Fibroblast of skin of left biceps (primary cell): ENCODE results near the gene THAP4.
"Not testable (repeated sequence)": the region's sequence is repeated elsewhere in the genome, so short reads cannot be mapped to it uniquely, and the experiment has no call there.

ENCODE experiments used
- DNase-seq, 2 experiments: peaks; one replicate each; pipeline ENCODE4 v3.0.0-alpha.2; 2013; ENCODE audit warnings: low read depth in 2 of 2

THAP4 gene

DNA sequence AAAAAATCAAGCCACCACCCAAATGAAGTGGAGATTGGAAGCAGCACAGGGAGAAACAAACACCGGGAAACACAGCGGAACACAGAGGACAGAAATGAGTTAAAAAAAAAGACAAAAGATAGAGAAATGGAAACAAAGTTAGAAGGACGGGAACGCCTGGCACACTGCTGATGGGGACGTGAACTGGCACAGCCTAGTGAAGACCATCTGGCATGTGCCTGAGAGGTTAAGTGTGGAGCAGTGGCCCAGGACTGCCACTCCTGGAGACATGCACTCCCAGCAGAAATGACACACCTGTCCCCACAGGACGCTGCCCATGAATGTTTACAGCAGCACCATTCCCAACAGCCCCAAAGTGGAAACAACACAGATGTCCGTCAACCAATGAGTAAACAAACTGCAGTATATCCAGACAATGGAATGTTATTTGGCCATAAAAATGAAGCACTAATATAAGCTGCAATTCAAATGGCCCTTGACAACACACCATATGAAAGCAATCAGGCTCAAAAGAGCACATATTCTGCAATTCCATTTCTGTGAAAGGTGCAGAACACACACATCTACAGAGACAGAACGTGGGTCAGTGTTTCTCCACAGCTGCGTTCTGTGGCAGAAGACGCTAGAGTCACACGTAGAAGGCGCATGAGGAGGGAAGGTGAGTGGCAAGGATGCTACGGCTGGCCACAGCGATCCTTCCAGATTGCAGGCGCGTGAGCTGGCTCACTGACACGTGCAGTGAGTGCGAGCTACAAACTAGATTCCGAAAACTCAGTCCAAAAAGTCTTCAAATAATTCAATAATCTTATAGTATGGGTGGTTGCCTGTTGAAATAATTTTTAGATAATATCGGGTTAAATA is 24.6 kb downstream of the THAP4 start:
- DNase-seq, result no peak

GRCh38 chr2:241611062-241611461 is 25.9 kb downstream of the THAP4 start:
- no peak for DNase-seq

GRCh38 chr2:241609859-241610793 is 26.8 kb downstream of the THAP4 start:
- peak; percentile 53 to 57 for DNase-seq

DNA sequence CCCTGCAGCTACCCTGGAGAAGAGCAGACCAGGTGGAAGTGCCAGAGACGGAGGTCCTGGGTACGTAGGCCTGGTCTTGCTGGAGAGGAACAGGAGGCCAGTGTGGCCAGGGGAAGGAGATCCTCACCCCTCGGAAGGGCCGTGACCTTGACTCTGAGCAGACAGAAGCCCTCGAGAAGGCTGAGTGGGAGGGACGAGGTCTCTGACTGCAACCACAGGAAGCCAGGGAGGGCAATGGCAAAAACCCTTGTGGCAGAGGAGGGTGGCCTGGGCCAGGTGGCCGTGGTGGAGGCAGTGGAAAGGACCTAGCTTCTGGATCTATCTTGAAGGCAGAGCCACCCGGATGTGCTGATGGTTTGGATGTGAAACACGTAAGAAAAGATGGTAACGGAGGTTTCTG is 28.1 kb downstream of the THAP4 start:
- no peak for DNase-seq

GRCh38 chr2:241607162-241607885 is 29.6 kb downstream of the THAP4 start:
- no peak for DNase-seq

- DNase-seq, result no peak
These were observed 30.8 kb downstream of the THAP4 start for GRCh38 chr2:241606186-241606585.

GRCh38 chr2:241603686-241604085 is 33.3 kb downstream of the THAP4 start:
- DNase-seq, result no peak

DNA sequence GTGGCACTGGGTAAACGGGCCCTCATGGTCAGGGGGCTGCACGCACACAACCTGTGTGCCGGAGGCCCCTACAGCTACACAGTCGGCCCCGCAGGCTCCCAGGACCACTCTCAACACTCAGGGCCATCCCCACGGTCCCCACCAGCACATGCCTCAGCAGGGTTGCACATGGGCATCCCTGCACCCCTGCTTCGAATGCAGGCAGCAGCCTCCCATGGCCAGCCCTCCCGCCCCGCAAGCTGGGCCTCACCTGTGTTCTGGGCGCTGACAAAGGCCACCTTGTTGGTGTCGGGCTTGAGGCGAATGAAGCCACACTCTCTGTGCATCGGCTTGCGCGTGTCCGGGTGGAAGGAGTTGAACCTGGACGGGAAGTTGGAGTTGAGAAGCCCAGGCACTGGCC is 34.2 kb downstream of the THAP4 start:
- no peak for DNase-seq

DNA sequence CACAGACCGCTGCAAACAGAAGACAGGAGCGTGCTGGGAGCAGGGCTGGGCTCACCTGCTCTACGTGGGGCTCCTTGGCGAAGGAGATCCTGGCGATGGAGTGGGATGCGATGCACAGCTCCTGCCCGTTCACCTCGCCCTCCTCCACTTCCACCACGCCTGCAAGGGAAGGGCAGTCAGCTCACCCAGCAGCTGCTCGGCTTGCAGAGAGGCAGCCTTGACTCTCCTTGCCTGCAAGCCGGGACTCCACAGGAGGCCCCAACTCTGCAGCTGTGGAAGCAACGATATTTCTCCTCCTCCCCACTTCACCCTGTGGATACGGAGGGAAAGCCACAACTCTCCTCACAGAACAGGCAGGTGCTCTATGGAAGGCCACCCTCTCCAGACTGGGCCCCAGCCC is 35.1 kb downstream of the THAP4 start:
- no peak for DNase-seq

DNA sequence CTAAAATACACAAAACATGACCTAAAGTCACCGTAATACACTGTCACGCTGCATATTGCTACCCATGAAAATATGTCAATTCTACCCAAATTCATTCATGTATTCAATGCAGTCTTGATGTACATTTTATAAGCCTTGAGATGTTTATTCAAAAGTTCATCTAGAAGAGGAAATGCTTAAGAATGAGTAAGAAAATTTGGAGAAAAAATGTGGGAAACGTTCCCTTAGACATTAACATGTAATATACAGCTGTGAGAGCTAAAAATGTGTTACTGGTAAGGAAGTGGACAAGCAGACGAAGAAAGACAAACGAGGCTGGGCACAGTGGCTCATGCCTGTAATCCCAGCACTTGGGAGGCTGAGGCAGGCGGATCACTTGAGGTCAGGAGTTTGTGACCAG is 37.3 kb downstream of the THAP4 start:
- no peak for DNase-seq

DNA sequence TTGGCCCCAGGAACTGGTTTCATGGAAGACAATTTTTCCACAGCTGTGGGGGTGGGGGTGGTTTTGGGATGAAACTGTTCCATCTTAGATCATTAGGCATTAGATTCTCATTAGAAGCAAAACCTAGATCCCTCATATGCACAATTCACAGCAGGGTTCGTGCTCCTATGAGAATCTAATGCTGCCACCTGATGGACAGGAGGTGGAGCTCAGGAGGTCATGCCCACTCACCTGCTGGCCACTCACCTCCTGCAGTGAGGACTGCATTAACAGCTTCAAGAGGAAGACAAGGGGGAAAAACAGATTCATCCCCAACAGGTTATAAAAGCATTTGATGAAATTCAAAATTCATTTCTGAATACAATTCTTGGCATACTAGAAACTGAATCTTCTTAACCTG is 38.5 kb downstream of the THAP4 start:
- DNase-seq, result no peak

- no peak for DNase-seq
These were observed 38.9 kb downstream of the THAP4 start for GRCh38 chr2:241598061-241598460.

- DNase-seq, result no peak
These were observed 39.4 kb downstream of the THAP4 start for GRCh38 chr2:241597561-241597960.

DNA sequence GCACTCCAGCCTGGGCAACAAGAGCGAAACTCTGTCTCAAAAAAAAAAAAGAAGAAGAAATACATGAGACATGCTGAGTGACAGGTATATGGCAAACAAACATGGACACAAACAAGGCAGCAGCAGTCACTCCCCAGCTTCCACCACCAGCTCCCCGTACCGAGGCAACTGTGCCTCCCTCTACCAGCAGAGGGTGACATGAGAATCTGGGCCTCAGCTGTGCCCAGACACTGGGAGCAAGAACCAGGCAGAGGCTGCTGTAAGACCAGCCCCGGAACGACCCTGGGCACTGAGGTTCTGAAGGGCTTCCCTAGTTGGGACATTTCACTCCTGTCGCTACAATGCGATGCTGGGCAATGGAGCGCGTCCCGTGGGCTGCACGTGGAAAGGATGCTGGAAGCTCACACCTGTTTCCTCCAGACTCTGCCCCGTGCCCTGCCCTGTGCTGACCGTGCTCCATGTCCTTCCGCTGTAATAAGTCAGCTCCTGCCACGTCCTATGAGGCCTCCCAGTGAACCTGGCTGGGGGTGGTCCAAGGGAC is 41.3 kb downstream of the THAP4 start:
- no peak for DNase-seq

DNA sequence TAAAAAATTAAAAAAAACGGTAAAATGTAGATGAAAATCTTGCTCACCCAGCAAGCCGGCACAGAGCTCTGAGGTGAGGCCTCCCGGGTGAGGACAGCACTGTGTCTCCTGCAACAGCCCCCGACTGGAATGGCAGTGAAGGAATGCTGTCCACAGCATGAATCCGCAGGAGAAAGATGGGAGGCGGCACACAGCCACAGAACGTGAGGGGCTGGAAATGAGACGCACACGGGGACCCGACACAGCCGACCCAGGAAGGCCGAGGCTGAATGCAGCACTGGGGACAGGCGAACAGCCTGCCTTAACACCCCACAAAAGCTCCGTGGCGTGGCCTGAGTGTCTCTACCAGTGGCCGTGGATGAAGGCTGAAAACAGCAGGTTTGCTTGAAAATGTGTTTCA is 43.7 kb downstream of the THAP4 start:
- no peak for DNase-seq

DNA sequence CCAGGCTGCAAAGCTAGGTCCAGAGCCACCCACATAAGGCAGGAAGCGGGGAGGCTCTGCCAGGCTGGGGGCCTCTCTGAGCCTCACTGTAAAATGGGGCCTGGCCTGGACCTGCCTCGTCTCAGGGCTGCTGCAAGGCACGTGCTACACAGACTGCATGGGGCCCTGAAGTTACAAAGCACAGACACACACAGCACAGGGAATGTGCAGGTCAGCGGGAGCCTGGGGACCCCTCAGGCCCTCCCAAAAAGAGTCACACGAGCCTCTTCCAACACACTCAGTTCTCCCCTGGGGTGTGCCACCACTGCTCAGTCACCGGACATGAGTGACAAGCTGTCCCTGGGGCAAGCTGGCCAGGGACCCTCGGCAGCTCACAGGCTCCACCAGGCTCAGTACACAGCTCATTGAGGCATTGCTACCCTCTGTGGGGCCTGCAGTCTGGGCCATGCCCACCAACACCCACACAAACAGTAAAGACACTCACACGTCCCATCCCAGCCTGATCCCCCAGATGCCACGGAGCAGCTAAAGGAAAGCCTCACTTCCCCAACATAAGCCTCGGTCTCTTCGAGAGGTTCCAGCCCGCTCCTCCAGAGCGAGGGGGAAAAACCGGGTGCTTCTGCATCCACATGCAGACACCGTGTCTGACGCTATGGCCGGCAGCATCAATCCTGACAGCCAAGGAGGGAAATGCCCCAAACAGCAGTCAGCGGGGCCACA is 44.7 kb downstream of the THAP4 start:
- DNase-seq, result no peak

DNA sequence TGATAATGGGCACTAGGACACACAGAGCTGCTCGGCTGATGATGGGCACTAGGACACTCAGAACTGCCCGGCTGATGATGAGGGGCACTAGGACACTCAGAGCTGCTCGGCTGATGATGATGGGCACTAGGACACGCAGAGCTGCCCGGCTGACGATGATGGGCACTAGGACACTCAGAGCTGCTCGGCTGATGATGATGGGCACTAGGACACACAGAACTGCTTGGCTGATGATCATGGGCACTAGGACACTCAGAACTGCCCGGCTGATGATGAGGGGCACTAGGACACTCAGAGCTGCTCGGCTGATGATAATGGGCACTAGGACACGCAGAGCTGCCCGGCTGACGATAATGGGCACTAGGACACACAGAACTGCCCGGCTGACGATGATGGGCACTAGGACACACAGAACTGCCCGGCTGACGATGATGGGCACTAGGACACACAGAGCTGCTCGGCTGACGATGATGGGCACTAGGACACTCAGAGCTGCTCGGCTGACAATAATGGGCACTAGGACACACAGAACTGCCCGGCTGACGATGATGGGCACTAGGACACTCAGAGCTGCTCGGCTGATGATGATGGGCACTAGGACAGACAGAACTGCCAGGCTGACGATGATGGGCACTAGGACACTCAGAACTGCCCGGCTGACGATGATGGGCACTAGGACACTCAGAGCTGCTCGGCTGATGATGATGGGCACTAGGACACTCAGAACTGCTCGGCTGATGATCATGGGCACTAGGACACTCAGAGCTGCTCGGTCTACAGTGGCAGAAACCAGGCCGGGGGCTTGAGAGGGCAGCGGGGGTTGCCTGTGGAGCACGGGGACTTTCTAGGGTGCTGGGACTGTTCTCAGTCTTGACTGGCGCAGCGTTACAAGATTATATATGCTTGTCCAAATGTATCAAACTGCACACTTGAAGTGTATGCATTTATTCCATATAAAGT is 46.2 kb downstream of the THAP4 start:
- not testable (repeated sequence) for DNase-seq

- DNase-seq, result not testable (repeated sequence)
These were observed 47.1 kb downstream of the THAP4 start for GRCh38 chr2:241589863-241590262.

GRCh38 chr2:241586564-241587264 is 50.2 kb downstream of the THAP4 start:
- DNase-seq, result no peak
